HCT116 (cell line): ENCODE measurements around the gene RAI1. TPM values are rescaled to one million over a fixed set of nuclear protein-coding genes. Genes with fewer than 3 reads are reported as not detected.

ENCODE experiments used
- ATAC-seq: fragments of 200-7000 bp; cut with Tn5 transposase; 2 replicates; pipeline ENCODE4 v1.9.1; 2020; ENCODE audit warnings: mild to moderate bottlenecking, moderate library complexity
- BruUV-seq: library from RNA; stranded (reverse); fragments of 400-500 nt; replicated peaks from 2 replicates; lab custom pipeline; 2021; lab: Mats Ljungman, UMichigan
- CTCF ChIA-PET: fragments of 300-600 bp; sonication (Branson Sonifier 250); formaldehyde crosslinking; loops from one replicate; lab custom pipeline; 2021; ENCODE audit warnings: antibody characterized with exemption; lab: Charles Lee
- POLR2A ChIA-PET: fragments of 300-600, 350-600 bp; sonication (Branson Sonifier 250); formaldehyde crosslinking; loops from one replicate; lab custom pipeline; 2021; ENCODE audit warnings: antibody characterized with exemption; lab: Charles Lee
- RAD21 ChIA-PET, 2 experiments: fragments of 300-600 bp; sonication (Branson Sonifier 250); formaldehyde crosslinking; loops; one replicate each; lab custom pipeline; 2023; ENCODE audit warnings: low total read pairs in 2 of 2; ENCODE audit not compliant: uncharacterized antibody in 2 of 2, unreplicated experiment in 2 of 2, low non-redundant PET in 1 of 2; lab: Charles Lee
- DNase-seq: peaks from one replicate; pipeline ENCODE4 v3.0.0-alpha.2; 2010; ENCODE audit warnings: low read depth, low spot score
- H2AFZ ChIP-seq: fragments of 200-600 bp; shearing (Covaris generic), sonication (generic); 2 replicates; pipeline ENCODE4 v1.6.1; 2017; ENCODE audit warnings: low read depth, mixed run types, mixed read lengths, antibody characterized with exemption, low read length; ENCODE audit not compliant: poor library complexity, severe bottlenecking
- H3K27ac ChIP-seq: 2 replicates; pipeline ENCODE4 v1.5.1; 2012; ENCODE audit warnings: low read depth, low read length
- H3K27me3 ChIP-seq: fragments of 200-600 bp; sonication (generic); 2 replicates; pipeline ENCODE4 v1.6.1; 2016; ENCODE audit warnings: mixed run types, low read length, mixed read lengths; ENCODE audit not compliant: insufficient read depth
- H3K36me3 ChIP-seq, 2 experiments: fragments of 200-500 bp in 1 of 2; fragments of 200-600 bp in 1 of 2; sonication (Bioruptor generic) in 1 of 2; sonication (generic) in 1 of 2; 2 replicates each; pipeline versions ENCODE4 v1.5.1 to v1.6.1; 2014 to 2016; ENCODE audit warnings: low read length in 2 of 2, inconsistent platforms in 1 of 2, mixed read lengths in 1 of 2, mixed run types in 1 of 2; ENCODE audit not compliant: insufficient read depth in 2 of 2, control insufficient read depth in 1 of 2
- H3K4me1 ChIP-seq, 2 experiments: fragments of 200-600 bp in 1 of 2; sonication (generic) in 1 of 2; 2 replicates each; pipeline versions ENCODE4 v1.5.1 to v1.6.1; 2012 to 2017; ENCODE audit warnings: low read length in 2 of 2, inconsistent platforms in 1 of 2, mild to moderate bottlenecking in 1 of 2, mixed read lengths in 1 of 2, mixed run types in 1 of 2, moderate library complexity in 1 of 2; ENCODE audit not compliant: insufficient read depth in 2 of 2, control insufficient read depth in 1 of 2
- H3K4me2 ChIP-seq: fragments of 200-600 bp; sonication (generic); 2 replicates; pipeline ENCODE4 v1.6.1; 2017; ENCODE audit warnings: mixed run types, low read length, mixed read lengths
- H3K4me3 ChIP-seq, 2 experiments: fragments of 200-600 bp in 1 of 2; sonication (generic) in 1 of 2; replicated peaks in 1 of 2; 2 replicates each; pipeline ENCODE4 v1.5.1; 2011 to 2016; ENCODE audit warnings: low read length in 2 of 2, control low read depth in 1 of 2, low read depth in 1 of 2, mild to moderate bottlenecking in 1 of 2, mixed read lengths in 1 of 2, mixed run types in 1 of 2
- H3K79me2 ChIP-seq: fragments of 200-600 bp; sonication (generic); 2 replicates; pipeline ENCODE4 v1.6.1; 2017; ENCODE audit warnings: mild to moderate bottlenecking, mixed run types, low read length, moderate library complexity, mixed read lengths; ENCODE audit not compliant: insufficient read depth
- H3K9ac ChIP-seq: fragments of 200-600 bp; sonication (generic); 2 replicates; pipeline ENCODE4 v1.6.1; 2016; ENCODE audit warnings: low read length, mixed read lengths
- H3K9me2 ChIP-seq: fragments of 200-600 bp; sonication (generic), shearing (Covaris generic); 2 replicates; pipeline ENCODE4 v1.6.1; 2017; ENCODE audit warnings: mixed run types, mild to moderate bottlenecking, moderate library complexity; ENCODE audit not compliant: insufficient read depth
- H3K9me3 ChIP-seq, 2 experiments: fragments of 200-500 bp in 1 of 2; fragments of 200-600 bp in 1 of 2; sonication (Bioruptor generic) in 1 of 2; sonication (generic) in 1 of 2; 2 replicates each; pipeline ENCODE4 v1.6.1; 2014 to 2017; ENCODE audit warnings: low read length in 2 of 2, mixed read lengths in 2 of 2, inconsistent platforms in 1 of 2, low read depth in 1 of 2, mild to moderate bottlenecking in 1 of 2, mixed run types in 1 of 2, moderate library complexity in 1 of 2; ENCODE audit not compliant: control insufficient read depth in 1 of 2, insufficient read depth in 1 of 2
- H4K20me1 ChIP-seq: fragments of 200-600 bp; sonication (generic), shearing (Covaris generic); 2 replicates; pipeline ENCODE4 v1.6.1; 2017; ENCODE audit warnings: mixed run types, mild to moderate bottlenecking, moderate library complexity; ENCODE audit not compliant: insufficient read depth
- CEBPB ChIP-seq: IDR thresholded peaks from 2 replicates; pipeline ENCODE4 v1.6.1; 2012; ENCODE audit warnings: low read depth
- CTCF ChIP-seq, 3 experiments: fragments of 200-600 bp in 1 of 3; sonication (generic) in 1 of 3; IDR thresholded peaks in 2 of 3; conservative IDR thresholded peaks in 1 of 3; 2 replicates each; pipeline ENCODE4 v1.5.1; 2012 to 2017; ENCODE audit warnings: low read depth in 2 of 3, low read length in 2 of 3, antibody characterized with exemption in 1 of 3, borderline replicate concordance in 1 of 3, control low read depth in 1 of 3, mild to moderate bottlenecking in 1 of 3, mixed read lengths in 1 of 3, mixed run types in 1 of 3, moderate library complexity in 1 of 3; ENCODE audit not compliant: insufficient read depth in 1 of 3
- REST ChIP-seq: IDR thresholded peaks from 2 replicates; pipeline ENCODE4 v1.6.1; 2012; ENCODE audit warnings: low read depth
- TCF7L2 ChIP-seq: IDR thresholded peaks from 2 replicates; pipeline ENCODE4 v1.7.0; 2011; ENCODE audit warnings: borderline replicate concordance, inconsistent platforms; ENCODE audit not compliant: insufficient read depth, insufficient read length; ENCODE audit errors: extremely low read depth
- ZFX ChIP-seq: fragments of 450-650 bp; IDR thresholded peaks from 2 replicates; pipeline ENCODE4 v1.6.1; 2017
- ZNF274 ChIP-seq: fragments of 200-500 bp; sonication (Bioruptor generic); IDR thresholded peaks from 2 replicates; pipeline ENCODE4 v1.6.1; 2014; ENCODE audit warnings: mild to moderate bottlenecking, low read depth, low read length, inconsistent platforms
- intact Hi-C: fragments of 100-400 bp; cut with micrococcal nuclease; formaldehyde crosslinking; loops from 2 replicates; pipeline ENCODE4 v1.10.0; 2022
- total RNA-seq: library from RNA; stranded (reverse); gene quantifications from one replicate; pipeline ENCODE4 v1.2.1, GENCODE V29; 2021; ENCODE audit not compliant: unreplicated experiment

The RAI1 gene
- total RNA-seq, 1 experiment from 2014 or later, result 38.5 TPM

- CTCF ChIA-PET, result interaction anchor here (0.8 kb wide), 1 partner anchor 10 kb away, joined by 3 read pairs; no protein-coding TSS in a partner anchor
- POLR2A ChIA-PET, result interaction anchor here (0.9 to 3.3 kb wide), 3 partner anchors 14 to 15 kb away, joined by 3 to 17 read pairs (median 4); partner anchors contain the start of gene SREBF1
- H3K27ac ChIP-seq, result peak overlapping the region; percentile 80; the same call in 1 of the 2 replicates
- no TSS peak for BruUV-seq
- DNase-seq, result no peak
- no peak for ATAC-seq
- TF ChIP-seq CTCF (IDR thresholded peaks at IDR 0.05 in 2 of 3, conservative IDR thresholded peaks at IDR 0.05 in 1 of 3; ENCODE audit: borderline replicate concordance in 1 of 3, insufficient read depth in 1 of 3, low read depth in 2 of 3, low read length in 2 of 3) (no peak), ZFX (no peak), ZNF274 (no peak), TCF7L2 (no peak), REST (no peak), CEBPB (no peak)
- H3K9ac ChIP-seq, result no peak overlapping the region
- H3K9me2 ChIP-seq, result no peaks in the 10 kb centered on the region
- no peaks in the 10 kb centered on the region for H3K9me3 ChIP-seq
- H3K27me3 ChIP-seq, result no peaks in the 10 kb centered on the region
- H2AFZ ChIP-seq, result no peak overlapping the region
- no peak overlapping the region for H3K4me3 ChIP-seq
- no peaks in the 10 kb centered on the region for H3K79me2 ChIP-seq
- H3K4me1 ChIP-seq, result peaks cover 48 to 61% of the 10 kb centered on the region in 2 experiments
- RAD21 ChIA-PET, result no interaction called here
- H3K36me3 ChIP-seq, result no peaks in the 10 kb centered on the region
- no peak overlapping the region for H3K4me2 ChIP-seq
- H4K20me1 ChIP-seq, result no peaks in the 10 kb centered on the region
- intact Hi-C loops, result no loop called here
These were observed 170.1 kb downstream of the RAI1 start for GRCh38 chr17:17851103-17852002.
